T-helper 1 cell (primary cell): Measurements from ENCODE around the gene EIF2AK3.
"Not testable (repeated sequence)": the region's sequence is repeated elsewhere in the genome, so short reads cannot be mapped to it uniquely, and the experiment has no call there.

ENCODE experiments used
- DNase-seq, 5 donors: peaks; one replicate each; pipeline ENCODE4 v3.0.0-alpha.2; 2012 to 2020

Gene EIF2AK3

DNA sequence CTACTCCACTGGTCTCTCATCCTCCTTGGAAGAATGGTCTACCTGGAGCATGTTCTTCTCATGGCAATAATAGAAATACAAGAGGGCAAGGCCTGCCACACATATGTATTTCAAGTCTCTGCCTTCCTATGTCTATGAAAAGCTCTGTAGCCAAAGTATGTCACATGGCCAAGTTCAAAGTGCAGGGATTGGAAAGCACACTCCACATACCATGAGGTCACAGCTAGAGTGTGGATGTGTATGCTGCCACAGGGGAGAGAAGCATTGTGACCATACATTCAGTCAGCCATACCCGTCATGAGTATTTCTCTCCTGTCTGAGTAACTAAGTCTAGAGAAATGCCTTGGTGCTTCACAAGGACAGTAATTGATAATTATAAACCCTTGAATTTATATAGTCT, 8.8 kb upstream of the EIF2AK3 start:
- DNase-seq = no peak

DNA sequence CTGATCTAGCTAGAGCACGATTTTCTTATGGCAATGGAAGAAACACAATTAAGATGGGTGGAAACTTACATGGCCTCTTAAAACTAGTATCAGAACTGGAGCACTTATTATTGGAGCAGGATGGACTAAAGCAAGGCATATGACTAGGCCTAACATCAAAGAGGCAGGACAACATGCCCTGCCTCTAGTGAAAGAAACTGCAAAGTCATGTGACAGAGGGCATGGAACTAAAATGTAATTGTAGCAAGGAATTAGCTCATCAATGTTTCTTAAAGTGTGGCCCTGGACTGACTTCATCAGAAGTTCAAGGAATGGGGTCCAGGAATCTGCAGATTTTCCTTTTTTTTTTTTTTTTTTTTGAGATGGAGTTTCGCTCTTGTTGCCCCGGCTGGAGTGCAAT, 5.3 kb upstream of the EIF2AK3 start:
- no peak for DNase-seq

- no peak for DNase-seq
These were observed 1.3 kb upstream of the EIF2AK3 start for GRCh38 chr2:88628571-88628939.

DNA sequence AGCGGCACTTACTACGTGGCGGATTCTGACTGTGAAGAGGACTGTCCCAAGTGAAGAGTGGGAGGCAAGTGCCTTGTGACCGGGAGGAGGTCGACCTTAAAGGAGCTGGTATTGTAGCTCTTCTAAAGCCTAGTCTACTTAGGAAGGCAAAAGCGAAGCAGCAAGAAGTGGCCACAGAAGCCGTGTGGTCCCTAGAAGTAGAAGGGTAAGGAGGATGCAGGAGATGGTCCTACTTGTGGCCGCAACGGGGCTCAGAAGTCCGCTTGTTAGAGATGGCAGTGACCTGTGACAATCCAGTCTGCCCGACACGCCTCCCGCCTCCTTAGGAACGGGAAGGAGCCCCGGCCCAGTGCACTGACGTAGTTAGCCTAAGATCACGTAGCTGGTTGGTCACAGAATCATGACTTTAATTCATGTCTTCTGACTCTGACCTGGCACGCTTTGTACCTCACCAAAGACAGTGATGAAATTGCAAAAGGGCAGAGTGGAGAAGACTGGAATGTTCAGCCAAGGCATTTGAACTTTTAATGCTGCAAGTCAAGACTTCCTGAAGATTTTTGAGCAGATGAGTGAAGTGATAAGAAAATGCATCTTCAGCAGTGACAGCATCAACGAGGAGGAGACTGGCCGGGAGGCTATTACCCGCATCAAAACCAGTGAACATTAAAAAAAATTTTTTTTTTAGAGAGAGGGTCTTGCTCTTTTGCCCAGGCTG, 749 bp upstream of the EIF2AK3 start:
- DNase-seq = peak; percentile 64 to 92 (median 74)

DNA sequence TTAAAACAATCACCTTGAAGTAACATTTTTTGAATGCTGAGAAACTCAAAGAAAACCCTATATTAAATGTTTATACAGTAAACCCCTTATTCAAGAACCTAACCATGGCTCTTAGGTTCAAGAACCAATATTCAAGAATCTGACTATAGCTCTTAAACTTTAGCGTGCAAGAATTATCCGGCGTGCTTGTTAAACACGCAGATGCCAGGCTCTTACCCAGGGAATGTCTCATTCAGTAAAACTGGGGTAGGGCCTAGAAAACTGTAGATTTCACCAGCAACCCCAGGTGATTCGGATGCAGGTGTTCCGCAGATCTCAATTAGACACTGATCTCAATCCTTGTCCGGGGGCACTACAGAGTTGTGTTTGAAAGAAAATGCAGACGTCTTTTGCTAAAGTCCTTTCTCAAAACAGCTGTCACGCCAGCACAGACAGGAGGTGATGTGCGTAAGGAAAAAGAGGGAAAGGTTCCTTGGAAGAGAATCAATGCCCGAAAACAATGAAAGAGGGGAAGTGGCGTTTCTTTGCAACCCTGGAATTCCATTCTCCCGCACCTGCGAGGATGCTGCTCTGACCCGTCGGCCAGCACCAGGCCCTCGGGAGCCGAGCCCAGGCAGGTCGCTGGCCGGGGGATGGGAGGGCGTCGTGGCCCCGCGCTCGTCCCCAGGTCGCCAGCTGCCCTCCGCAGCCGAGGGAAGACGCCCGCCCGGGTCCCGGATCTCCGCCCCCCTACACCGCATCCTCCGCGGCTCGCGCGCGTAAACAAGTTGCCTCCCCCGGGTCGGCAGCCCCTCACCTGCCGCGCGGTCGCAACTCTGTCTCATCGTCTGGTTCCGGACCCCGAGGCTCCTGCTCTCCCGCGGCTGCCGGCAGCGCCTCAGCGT, 851 bp downstream of the EIF2AK3 start:
- peak; percentile 28 to 52 (median 42) for DNase-seq

- DNase-seq = no peak
These were observed 2.8 kb downstream of the EIF2AK3 start for GRCh38 chr2:88624477-88624876.

DNA sequence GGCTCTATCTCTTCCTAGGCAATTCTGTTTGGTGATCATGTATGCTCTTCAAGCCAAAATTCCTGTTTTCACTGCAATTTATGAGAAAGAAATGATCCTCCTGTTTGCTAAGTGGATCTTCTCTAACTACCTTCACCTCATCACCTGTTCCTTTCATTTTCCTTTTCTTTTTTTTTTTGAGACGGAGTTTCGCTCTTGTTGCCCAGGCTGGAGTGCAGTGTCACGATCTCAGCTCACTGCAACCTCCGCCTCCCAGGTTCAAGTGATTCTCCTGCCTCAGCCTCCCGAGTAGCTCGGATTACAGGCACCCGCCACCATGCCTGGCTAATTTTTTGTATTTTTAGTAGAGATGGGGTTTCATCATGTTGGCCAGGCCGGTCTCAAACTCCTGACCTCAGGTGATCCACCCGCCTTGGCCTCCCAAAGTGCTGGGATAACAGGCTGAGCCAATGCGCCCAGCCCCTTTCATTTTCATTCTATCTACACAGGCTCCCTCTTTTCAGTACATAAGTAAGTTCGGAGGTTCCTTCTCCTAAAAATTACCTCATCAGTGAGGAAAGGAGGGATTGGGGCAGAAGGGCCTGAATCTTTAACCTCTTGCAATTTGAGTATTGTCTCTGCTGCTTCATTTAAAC, 3.3 kb downstream of the EIF2AK3 start:
- not testable (repeated sequence) for DNase-seq

GRCh38 chr2:88622307-88622706, 5.0 kb downstream of the EIF2AK3 start:
- no peak for DNase-seq

- no peak for DNase-seq
These were observed 5.8 kb downstream of the EIF2AK3 start for GRCh38 chr2:88621432-88621831.

DNA sequence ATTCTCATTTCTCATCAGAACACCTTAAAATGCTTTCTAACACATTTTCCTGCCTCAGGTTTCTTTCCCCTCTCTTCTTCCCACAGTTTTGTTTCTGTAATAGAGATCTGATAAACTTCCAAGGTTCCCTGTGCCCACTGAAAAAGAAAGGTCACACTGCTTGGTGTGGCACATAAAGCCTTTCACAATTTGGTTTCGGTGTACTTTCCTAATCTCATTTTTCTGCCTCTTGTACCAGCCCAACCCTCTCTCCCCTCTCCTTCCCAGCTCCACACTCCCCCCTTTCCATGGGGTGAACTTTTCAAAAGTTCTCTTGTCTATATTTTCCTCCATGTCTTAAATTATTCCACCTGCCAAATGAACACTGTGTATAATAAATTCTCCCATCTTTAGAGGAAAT, 7.2 kb downstream of the EIF2AK3 start:
- DNase-seq = no peak

GRCh38 chr2:88615822-88616221, 11.4 kb downstream of the EIF2AK3 start:
- DNase-seq = no peak

DNA sequence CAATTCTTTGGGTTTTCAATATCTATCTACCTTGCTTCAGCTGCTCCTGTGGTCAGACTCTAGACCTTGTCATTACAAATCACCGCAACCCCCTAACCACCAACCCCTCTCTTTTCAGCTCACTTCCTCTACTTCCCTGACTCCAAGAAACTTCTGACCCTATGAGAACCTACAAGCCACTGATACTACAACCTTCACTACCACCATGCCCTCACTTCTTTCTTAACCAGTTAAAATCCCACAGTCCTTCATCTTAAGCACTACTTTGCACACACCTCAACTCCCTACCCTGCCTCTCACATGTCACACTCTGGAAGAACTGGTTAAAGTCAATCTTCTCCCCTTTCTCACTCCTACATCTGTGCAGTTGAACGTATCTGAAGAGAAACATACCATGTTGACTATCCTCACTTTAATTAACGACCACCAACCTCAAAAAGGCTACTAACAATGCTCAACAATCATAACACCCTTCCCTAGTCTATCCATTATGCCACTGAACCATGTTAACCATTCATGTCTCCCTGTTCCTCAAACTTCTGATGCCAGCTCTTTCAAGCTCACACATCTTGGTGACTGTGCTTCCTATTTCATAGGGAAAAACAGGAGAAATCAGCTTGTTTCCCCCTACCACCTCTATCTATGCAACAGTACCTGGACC, 12.6 kb downstream of the EIF2AK3 start:
- no peak for DNase-seq

DNA sequence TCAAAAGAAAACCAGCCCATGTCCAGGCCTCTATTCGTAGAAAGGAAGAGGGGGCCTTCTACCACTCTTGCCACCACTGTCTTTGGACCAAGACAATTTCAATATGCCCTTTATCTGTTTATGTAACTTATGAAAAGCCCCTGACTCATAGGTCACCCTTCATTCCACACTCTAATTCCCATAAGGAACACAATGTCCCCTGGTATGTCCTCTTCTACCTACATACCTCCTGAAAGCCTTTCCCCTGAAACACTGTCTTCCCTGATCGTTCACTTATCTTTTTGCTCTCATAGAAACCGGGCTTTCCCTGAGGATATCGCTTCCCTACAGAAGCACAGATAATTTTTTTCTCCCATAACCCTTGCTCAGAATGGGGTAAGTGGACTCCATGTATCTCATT, 13.3 kb downstream of the EIF2AK3 start:
- DNase-seq = no peak

DNA sequence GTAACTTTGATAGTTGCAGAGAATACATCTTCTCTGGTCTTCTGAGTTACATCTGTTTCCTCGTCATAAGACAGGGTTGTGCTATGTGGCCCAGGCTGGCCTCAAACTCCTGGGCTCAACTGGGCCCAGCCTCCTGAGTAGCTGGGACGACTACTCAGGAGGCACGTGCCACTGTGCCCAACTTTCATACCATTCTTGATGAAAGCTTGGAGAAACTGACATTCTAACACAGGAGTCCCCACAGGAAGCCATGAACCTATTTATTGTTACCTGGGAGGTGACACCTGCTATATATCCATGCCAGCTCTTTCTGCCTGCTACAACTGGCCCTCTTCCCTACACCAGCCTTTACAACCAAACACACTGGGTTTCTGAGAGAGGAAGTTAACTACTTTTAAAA, 19.1 kb downstream of the EIF2AK3 start:
- no peak for DNase-seq

DNA sequence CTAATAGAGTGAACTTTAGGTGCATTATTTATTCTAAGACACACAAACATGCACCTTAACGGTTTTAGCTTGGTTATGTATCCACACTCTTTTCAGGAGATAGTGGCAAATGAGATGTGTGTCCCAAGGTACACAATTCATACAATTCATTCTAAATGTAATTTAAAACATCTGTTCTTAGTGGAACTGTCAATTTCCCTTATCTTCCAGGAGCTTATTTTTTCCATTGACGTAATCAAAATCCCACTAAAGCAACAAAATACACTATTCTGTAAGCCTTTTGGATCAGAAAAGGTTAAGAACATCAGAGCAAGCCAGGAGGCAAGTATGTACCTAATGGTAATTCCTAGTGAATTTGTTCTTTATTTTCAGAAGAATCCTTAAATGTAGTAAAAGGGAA, 19.8 kb downstream of the EIF2AK3 start:
- DNase-seq = no peak

DNA sequence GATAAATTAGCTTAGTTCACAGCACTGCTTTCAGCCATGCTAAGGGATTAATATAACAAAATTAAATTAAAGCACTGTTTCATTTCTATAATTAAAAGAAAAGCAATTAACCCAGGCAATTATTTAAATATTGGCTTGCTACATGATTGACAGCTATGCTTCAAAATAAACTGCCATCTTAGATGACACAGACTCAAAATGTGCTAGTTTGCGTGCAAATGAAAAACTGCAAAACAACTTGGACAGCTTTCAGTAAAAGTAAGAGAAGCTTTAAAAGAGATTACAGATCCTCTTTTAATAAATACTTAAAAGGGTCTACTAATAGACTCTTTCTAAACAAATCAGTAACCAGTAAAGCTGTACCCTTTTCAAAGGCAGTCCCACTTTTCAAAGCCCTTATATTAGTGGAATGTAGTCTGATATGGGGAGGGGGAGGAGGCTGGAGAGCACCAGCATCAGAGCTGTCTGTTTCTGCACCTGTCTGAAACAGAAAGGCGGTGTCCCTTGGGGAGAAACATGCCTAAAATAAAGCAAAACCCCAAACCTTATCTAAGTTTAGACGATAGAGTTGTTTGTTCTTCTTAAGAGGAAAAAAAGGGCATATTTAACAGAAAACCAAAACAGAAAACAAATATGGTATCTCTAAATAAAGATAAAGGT, 20.8 kb downstream of the EIF2AK3 start:
- DNase-seq = no peak

- DNase-seq = no peak
These were observed 24.1 kb downstream of the EIF2AK3 start for GRCh38 chr2:88603146-88603545.

DNA sequence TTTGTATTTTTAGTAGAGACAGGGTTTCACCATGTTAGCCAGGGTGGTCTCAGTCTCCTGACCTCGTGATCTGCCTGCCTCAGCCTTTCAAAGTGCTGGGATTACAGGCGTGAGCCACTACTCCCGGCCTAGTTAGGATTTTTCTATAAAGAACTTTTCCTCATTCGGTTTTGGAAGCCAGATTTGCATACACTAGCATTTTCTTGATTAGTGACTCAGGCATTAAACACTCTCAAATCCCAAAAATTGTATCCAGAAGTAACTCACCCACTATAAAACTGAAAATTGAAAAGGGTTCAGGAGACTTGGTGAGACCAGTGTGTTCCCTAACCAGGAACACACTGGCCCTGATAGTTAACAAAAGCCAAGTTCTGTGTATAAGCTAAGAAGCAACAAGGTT, 25.2 kb downstream of the EIF2AK3 start:
- DNase-seq = no peak

GRCh38 chr2:88601286-88601685, 26.0 kb downstream of the EIF2AK3 start:
- no peak for DNase-seq

GRCh38 chr2:88600038-88600465, 27.2 kb downstream of the EIF2AK3 start:
- peak in 4 of 5 donors; percentile 13 to 90 (median 24) for DNase-seq

- DNase-seq = no peak
These were observed 27.7 kb downstream of the EIF2AK3 start for GRCh38 chr2:88599527-88599926.

DNA sequence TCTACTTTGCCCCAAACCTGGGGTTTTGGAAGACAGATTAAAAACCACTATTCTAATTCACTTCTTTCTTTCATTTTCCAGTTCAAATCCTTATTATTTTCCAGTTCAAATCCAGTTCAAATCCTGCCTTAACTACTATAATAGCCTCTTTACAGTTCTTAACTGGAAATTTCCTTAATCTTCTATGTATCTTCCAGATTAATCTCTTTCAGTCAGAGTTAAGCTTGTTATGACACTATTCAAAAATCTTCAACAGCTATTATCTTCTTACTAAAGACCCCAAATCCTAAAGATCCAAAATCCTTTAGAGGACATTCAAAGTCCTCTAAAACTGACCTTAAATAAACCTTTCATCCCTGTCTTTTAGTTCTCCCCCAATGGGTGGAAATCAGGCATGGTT, 30.1 kb downstream of the EIF2AK3 start:
- no peak for DNase-seq
